ENCODE measurements around the gene PAWR.

DNA sequence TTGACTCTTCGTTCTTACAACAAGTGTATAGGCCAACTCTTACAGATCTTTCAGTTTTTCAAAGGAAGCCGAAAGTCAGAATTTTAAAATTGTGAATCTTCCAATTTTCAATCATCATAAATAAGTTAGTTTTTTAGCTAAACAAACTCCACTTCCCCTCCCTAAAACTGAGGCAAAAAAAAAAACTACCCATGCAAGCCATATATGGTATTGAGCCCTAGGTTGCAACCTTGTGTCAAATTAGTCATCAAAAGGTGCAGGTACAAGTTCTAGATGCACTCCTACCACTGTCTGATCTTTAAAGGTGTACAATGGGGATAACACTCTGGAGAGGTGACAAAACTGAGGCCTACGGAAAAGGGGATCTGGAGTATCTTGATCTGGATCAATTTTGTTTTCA lies 97.9 kb downstream of the PAWR start:
- no peak for TF ChIP-seq EZH2 (IDR thresholded peaks at IDR 0.05)
- TF ChIP-seq, protein P1, sequence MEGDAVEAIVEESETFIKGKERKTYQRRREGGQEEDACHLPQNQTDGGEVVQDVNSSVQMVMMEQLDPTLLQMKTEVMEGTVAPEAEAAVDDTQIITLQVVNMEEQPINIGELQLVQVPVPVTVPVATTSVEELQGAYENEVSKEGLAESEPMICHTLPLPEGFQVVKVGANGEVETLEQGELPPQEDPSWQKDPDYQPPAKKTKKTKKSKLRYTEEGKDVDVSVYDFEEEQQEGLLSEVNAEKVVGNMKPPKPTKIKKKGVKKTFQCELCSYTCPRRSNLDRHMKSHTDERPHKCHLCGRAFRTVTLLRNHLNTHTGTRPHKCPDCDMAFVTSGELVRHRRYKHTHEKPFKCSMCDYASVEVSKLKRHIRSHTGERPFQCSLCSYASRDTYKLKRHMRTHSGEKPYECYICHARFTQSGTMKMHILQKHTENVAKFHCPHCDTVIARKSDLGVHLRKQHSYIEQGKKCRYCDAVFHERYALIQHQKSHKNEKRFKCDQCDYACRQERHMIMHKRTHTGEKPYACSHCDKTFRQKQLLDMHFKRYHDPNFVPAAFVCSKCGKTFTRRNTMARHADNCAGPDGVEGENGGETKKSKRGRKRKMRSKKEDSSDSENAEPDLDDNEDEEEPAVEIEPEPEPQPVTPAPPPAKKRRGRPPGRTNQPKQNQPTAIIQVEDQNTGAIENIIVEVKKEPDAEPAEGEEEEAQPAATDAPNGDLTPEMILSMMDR (IDR thresholded peaks at IDR 0.05 in 2 of 3, conservative IDR thresholded peaks at IDR 0.05 in 1 of 3; ENCODE audit: borderline replicate concordance in 1 of 3, insufficient read depth in 1 of 3, low read depth in 2 of 3, low read length in 2 of 3): no peak
- no peak for TF ChIP-seq SP1 (IDR thresholded peaks at IDR 0.05; ENCODE audit: low read depth)
- TF ChIP-seq ZNF274 (IDR thresholded peaks at IDR 0.05; ENCODE audit: low read depth, low read length): no peak
- no peak for TF ChIP-seq FOSL1 (IDR thresholded peaks at IDR 0.05; ENCODE audit: low read depth)
- no peak for TF ChIP-seq MAX (IDR thresholded peaks at IDR 0.05)
- no peak for TF ChIP-seq POLR2AphosphoS5 (IDR thresholded peaks at IDR 0.05; ENCODE audit: low read depth, low read length)
- TF ChIP-seq POLR2A (IDR thresholded peaks at IDR 0.05; ENCODE audit: borderline replicate concordance, extremely low read depth, insufficient read depth, insufficient read length): no peak
- TF ChIP-seq REST (IDR thresholded peaks at IDR 0.05; ENCODE audit: low read depth): no peak
- TF ChIP-seq RAD21 (IDR thresholded peaks at IDR 0.05; ENCODE audit: low read depth): no peak
- TF ChIP-seq ZFX (IDR thresholded peaks at IDR 0.05): no peak
